Keratinocyte (primary cell): Measurements from ENCODE around the gene LRRC27. TPM values are rescaled to one million over a fixed set of nuclear protein-coding genes. Genes with fewer than 3 reads are reported as not detected.

ENCODE experiments used
- DNase-seq: peaks from one replicate; pipeline ENCODE4 v3.0.0-alpha.2; 2011; ENCODE audit warnings: low read depth, missing footprints, low spot score
- FAIRE-seq: peaks from 2 replicates; lab custom pipeline; 2011; peaks lifted over from hg19 to GRCh38; lab: Jason Lieb, UNC
- H2AFZ ChIP-seq: 2 replicates; pipeline ENCODE4 v1.6.0; 2012; ENCODE audit warnings: low read length, control low read depth, inconsistent platforms; ENCODE audit not compliant: control insufficient read depth
- H3K27ac ChIP-seq: 2 replicates; pipeline ENCODE4 v1.5.1; 2011; ENCODE audit warnings: low read length; ENCODE audit not compliant: control insufficient read depth, insufficient read depth
- H3K27me3 ChIP-seq: 3 replicates; pipeline ENCODE4 v1.6.0; 2011; ENCODE audit warnings: low read length; ENCODE audit not compliant: control insufficient read depth, insufficient read depth; ENCODE audit errors: extremely low read depth
- H3K36me3 ChIP-seq, 2 experiments: 2 replicates in 1 of 2; 3 replicates in 1 of 2; pipeline ENCODE4 v1.5.1; 2011; ENCODE audit warnings: low read length in 2 of 2, mild to moderate bottlenecking in 1 of 2; ENCODE audit not compliant: control insufficient read depth in 2 of 2, insufficient read depth in 2 of 2; ENCODE audit errors: extremely low read depth in 1 of 2
- H3K4me1 ChIP-seq: 3 replicates; pipeline ENCODE4 v1.5.1; 2011; ENCODE audit warnings: low read length; ENCODE audit not compliant: control insufficient read depth, insufficient read depth; ENCODE audit errors: extremely low read depth
- H3K4me2 ChIP-seq: 3 replicates; pipeline ENCODE4 v1.6.0; 2011; ENCODE audit warnings: low read depth, low read length; ENCODE audit not compliant: control insufficient read depth, insufficient read depth; ENCODE audit errors: extremely low read depth
- H3K4me3 ChIP-seq, 3 experiments: fragments of 200-600 bp in 1 of 3; sonication (generic) in 1 of 3; 2 replicates in 2 of 3; 3 replicates in 1 of 3; pipeline ENCODE4 v1.5.1; 2011 to 2016; ENCODE audit warnings: low read length in 3 of 3, mild to moderate bottlenecking in 3 of 3, control low read depth in 2 of 3, inconsistent platforms in 1 of 3, low read depth in 1 of 3, mixed read lengths in 1 of 3, mixed run types in 1 of 3, moderate library complexity in 1 of 3; ENCODE audit not compliant: control insufficient read depth in 2 of 3, insufficient read depth in 2 of 3; ENCODE audit errors: extremely low read depth in 1 of 3
- H3K79me2 ChIP-seq: 2 replicates; pipeline ENCODE4 v1.6.0; 2012; ENCODE audit warnings: low read length; ENCODE audit not compliant: control insufficient read depth, insufficient read depth
- H3K9ac ChIP-seq: 3 replicates; pipeline ENCODE4 v1.6.0; 2011; ENCODE audit warnings: low read length; ENCODE audit not compliant: control insufficient read depth, insufficient read depth; ENCODE audit errors: extremely low read depth
- H3K9me1 ChIP-seq: 3 replicates; pipeline ENCODE4 v1.6.0; 2011; ENCODE audit warnings: low read length; ENCODE audit not compliant: control insufficient read depth, insufficient read depth; ENCODE audit errors: extremely low read depth
- H3K9me3 ChIP-seq: 2 replicates; pipeline ENCODE4 v1.5.1; 2012; ENCODE audit warnings: low read depth, low read length; ENCODE audit not compliant: control insufficient read depth
- H4K20me1 ChIP-seq: 3 replicates; pipeline ENCODE4 v1.6.0; 2011; ENCODE audit warnings: low read length; ENCODE audit not compliant: control insufficient read depth, insufficient read depth; ENCODE audit errors: extremely low read depth
- EZH2 ChIP-seq: IDR thresholded peaks from one replicate; pipeline ENCODE4 v1.6.1; 2012; ENCODE audit warnings: inconsistent platforms, mild to moderate bottlenecking, low read length, moderate library complexity
- dilution Hi-C: fragments of 300-500 bp; cut with MboI; formaldehyde crosslinking; loops from one replicate; pipeline ENCODE4 v1.7.0; 2020; ENCODE audit warnings: low sequenced_read_pairs; ENCODE audit not compliant: extremely low pct_ligation_motif_present
- polyA plus RNA-seq, 5 experiments: library from polyadenylated mRNA; depleted of rRNA in 3 of 5; stranded (reverse) in 3 of 5; stranded (forward) in 1 of 5; unstranded in 1 of 5; fragments of >200 nt; gene quantifications; 1 replicate in 1 of 5; 2 replicates in 3 of 5; 3 replicates in 1 of 5; pipeline versions ENCODE4 v1.2.1 to v1.2.3, GENCODE V29; 2011 to 2012; ENCODE audit warnings: missing spikeins in 2 of 5, low read depth in 1 of 5, low replicate concordance in 1 of 5
- TF ChIP-seq, protein P1 (sequence below), 3 experiments: IDR thresholded peaks in 1 of 3; conservative IDR thresholded peaks in 1 of 3; optimal IDR thresholded peaks in 1 of 3; 2 replicates in 2 of 3; 3 replicates in 1 of 3; pipeline versions ENCODE3 to v1.5.1; 2011; ENCODE audit warnings: low read length in 3 of 3, mild to moderate bottlenecking in 3 of 3, moderate library complexity in 2 of 3, control low read depth in 1 of 3, inconsistent platforms in 1 of 3; ENCODE audit not compliant: insufficient read depth in 2 of 3; ENCODE audit errors: extremely low read depth in 1 of 3

Gene LRRC27
- polyA plus RNA-seq, 1 donor (not counting 4 experiments of a cell fraction or from before 2014, with no cell fraction given), result 3.0 TPM

DNA sequence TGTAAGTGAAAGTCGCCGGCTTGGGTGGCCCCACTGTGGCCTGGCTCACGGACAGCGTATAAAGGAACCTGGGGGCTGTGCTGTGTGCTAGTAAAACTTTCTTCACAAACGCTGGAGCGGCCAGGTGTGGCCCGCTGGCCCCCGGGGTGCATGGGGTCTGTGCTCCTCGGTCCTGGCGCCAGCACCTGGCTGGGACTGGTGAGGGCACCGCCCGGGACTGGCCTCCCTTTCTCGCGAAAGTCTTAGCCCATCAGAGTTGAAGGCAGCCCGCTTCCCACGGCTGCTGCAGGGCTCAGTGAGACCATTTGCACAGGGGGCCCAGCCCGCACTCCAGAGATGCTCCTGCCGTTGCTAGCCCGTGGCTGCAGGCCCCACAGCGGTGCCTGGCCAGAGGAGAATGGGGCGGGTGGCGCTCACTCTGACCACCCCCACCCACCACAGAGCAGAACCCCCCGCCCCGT lies 70.8 kb downstream of the LRRC27 start:
- no peaks in the 10 kb centered on the region for H3K27me3 ChIP-seq
- TF ChIP-seq, protein P1, sequence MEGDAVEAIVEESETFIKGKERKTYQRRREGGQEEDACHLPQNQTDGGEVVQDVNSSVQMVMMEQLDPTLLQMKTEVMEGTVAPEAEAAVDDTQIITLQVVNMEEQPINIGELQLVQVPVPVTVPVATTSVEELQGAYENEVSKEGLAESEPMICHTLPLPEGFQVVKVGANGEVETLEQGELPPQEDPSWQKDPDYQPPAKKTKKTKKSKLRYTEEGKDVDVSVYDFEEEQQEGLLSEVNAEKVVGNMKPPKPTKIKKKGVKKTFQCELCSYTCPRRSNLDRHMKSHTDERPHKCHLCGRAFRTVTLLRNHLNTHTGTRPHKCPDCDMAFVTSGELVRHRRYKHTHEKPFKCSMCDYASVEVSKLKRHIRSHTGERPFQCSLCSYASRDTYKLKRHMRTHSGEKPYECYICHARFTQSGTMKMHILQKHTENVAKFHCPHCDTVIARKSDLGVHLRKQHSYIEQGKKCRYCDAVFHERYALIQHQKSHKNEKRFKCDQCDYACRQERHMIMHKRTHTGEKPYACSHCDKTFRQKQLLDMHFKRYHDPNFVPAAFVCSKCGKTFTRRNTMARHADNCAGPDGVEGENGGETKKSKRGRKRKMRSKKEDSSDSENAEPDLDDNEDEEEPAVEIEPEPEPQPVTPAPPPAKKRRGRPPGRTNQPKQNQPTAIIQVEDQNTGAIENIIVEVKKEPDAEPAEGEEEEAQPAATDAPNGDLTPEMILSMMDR (optimal IDR thresholded peaks at IDR 0.05 in 1 of 3, IDR thresholded peaks at IDR 0.05 in 1 of 3, conservative IDR thresholded peaks at IDR 0.05 in 1 of 3; ENCODE audit: extremely low read depth in 1 of 3, insufficient read depth in 2 of 3, low read length in 3 of 3), result no peak
- TF ChIP-seq EZH2, result no peak
- no peaks in the 10 kb centered on the region for H3K9me1 ChIP-seq
- DNase-seq (no peak), FAIRE-seq (no peak)
- H3K4me2 ChIP-seq, result no peak overlapping the region
- no peak overlapping the region for H2AFZ ChIP-seq
- H3K9ac ChIP-seq, result no peak overlapping the region
- H3K27ac ChIP-seq, result no peak overlapping the region
- peaks cover 24% of the 10 kb centered on the region for H3K4me1 ChIP-seq
- no peak overlapping the region for H3K4me3 ChIP-seq
- H4K20me1 ChIP-seq, result peaks cover 3% of the 10 kb centered on the region
- no peaks in the 10 kb centered on the region for H3K9me3 ChIP-seq
- dilution Hi-C loops, result no loop called here
- H3K79me2 ChIP-seq, result peaks cover 45% of the 10 kb centered on the region
- peaks cover 3 to 13% of the 10 kb centered on the region in 2 experiments for H3K36me3 ChIP-seq

GRCh38 chr10:132403511-132404168 lies 71.6 kb downstream of the LRRC27 start:
- Histone ChIP-seq H4K20me1 (peaks cover 3% of the 10 kb centered on the region), H3K79me2 (peaks cover 42% of the 10 kb centered on the region), H3K9me3 (no peaks in the 10 kb centered on the region), H3K36me3 (peaks cover 3 to 15% of the 10 kb centered on the region in 2 experiments), H3K9me1 (no peaks in the 10 kb centered on the region), H3K27me3 (no peaks in the 10 kb centered on the region), H3K9ac (no peak overlapping the region), H3K4me2 (peak overlapping the region; percentile 22), H3K27ac (peak overlapping the region; percentile 20), H3K4me1 (peaks cover 24% of the 10 kb centered on the region), H2AFZ (no peak overlapping the region), H3K4me3 (no peak overlapping the region)
- dilution Hi-C loops, result no loop called here
- DNase-seq, result no peak
- TF ChIP-seq, protein P1 (optimal IDR thresholded peaks at IDR 0.05 in 1 of 3, IDR thresholded peaks at IDR 0.05 in 1 of 3, conservative IDR thresholded peaks at IDR 0.05 in 1 of 3; ENCODE audit: extremely low read depth in 1 of 3, insufficient read depth in 2 of 3, low read length in 3 of 3), result no peak
- no peak for TF ChIP-seq EZH2
- no peak for FAIRE-seq
